CD4-positive, alpha-beta T cell (primary cell): ENCODE data around the gene AGK. TPM values are rescaled to one million over a fixed set of nuclear protein-coding genes. Genes with fewer than 3 reads are reported as not detected.

Experiments used
- ATAC-seq: fragments of 200-7000 bp; cut with Tn5 transposase; one replicate; pipeline ENCODE4 v1.10.0; 2022; ENCODE audit warnings: mild to moderate bottlenecking; ENCODE audit not compliant: poor library complexity
- CTCF ChIA-PET: fragments of 350-600 bp; sonication (Branson Sonifier 250); formaldehyde crosslinking; loops from one replicate; lab custom pipeline; 2021; ENCODE audit warnings: antibody characterized with exemption, inconsistent platforms; lab: Charles Lee
- POLR2A ChIA-PET: fragments of 350-600 bp; sonication (Branson Sonifier 250); formaldehyde crosslinking; loops from one replicate; lab custom pipeline; 2021; ENCODE audit warnings: antibody characterized with exemption, inconsistent platforms; lab: Charles Lee
- DNase-seq, 14 experiments: peaks; one replicate each; pipeline ENCODE4 v3.0.0-alpha.2; 2013 to 2020; ENCODE audit warnings: mixed read lengths in 2 of 14
- H3K27ac ChIP-seq, 2 donors: one replicate each; pipeline versions ENCODE4 v1.5.1 to v1.7.0; 2013; ENCODE audit warnings: low read length in 2 of 2, low read depth in 1 of 2, mild to moderate bottlenecking in 1 of 2
- H3K27me3 ChIP-seq, 2 experiments: 1 replicate in 1 of 2; 2 replicates in 1 of 2; pipeline versions ENCODE4 v1.6.1 to v1.7.0; 2013; ENCODE audit warnings: low read length in 2 of 2, control low read depth in 1 of 2, mild to moderate bottlenecking in 1 of 2, moderate library complexity in 1 of 2; ENCODE audit not compliant: insufficient read depth in 2 of 2, control insufficient read depth in 1 of 2
- H3K36me3 ChIP-seq: one replicate; pipeline ENCODE4 v1.6.1; 2013; ENCODE audit warnings: low read length, control low read depth; ENCODE audit not compliant: insufficient read depth
- H3K4me1 ChIP-seq: one replicate; pipeline ENCODE4 v1.6.1; 2013; ENCODE audit warnings: low read length, control low read depth; ENCODE audit not compliant: insufficient read depth
- H3K4me3 ChIP-seq: one replicate; pipeline ENCODE4 v1.5.1; 2013; ENCODE audit warnings: mild to moderate bottlenecking, low read length, moderate library complexity
- H3K9me3 ChIP-seq, 2 experiments: 1 replicate in 1 of 2; 2 replicates in 1 of 2; pipeline versions ENCODE4 v1.6.1 to v1.7.0; 2013; ENCODE audit warnings: low read length in 2 of 2, mild to moderate bottlenecking in 2 of 2, control low read depth in 1 of 2, moderate library complexity in 1 of 2; ENCODE audit not compliant: control insufficient read depth in 1 of 2, insufficient read depth in 1 of 2
- H3K27ac Mint-ChIP-seq: one replicate; pipeline ENCODE4 v1.8.0; 2020; ENCODE audit warnings: mixed read lengths
- H3K27me3 Mint-ChIP-seq: one replicate; pipeline ENCODE4 v1.8.0; 2021; ENCODE audit warnings: mixed read lengths
- H3K36me3 Mint-ChIP-seq: one replicate; pipeline ENCODE4 v1.8.0; 2021; ENCODE audit warnings: low read depth, mixed read lengths
- H3K4me1 Mint-ChIP-seq: one replicate; pipeline ENCODE4 v1.8.0; 2021; ENCODE audit warnings: low read depth, mixed read lengths
- H3K4me3 Mint-ChIP-seq: one replicate; pipeline ENCODE4 v1.8.0; 2020; ENCODE audit warnings: mild to moderate bottlenecking, mixed read lengths
- H3K9me3 Mint-ChIP-seq: one replicate; pipeline ENCODE4 v1.8.0; 2020; ENCODE audit warnings: mixed read lengths
- CTCF ChIP-seq: fragments of 200-600 bp; IDR thresholded peaks from one replicate; pipeline ENCODE4 v1.8.0; 2022; ENCODE audit warnings: antibody characterized with exemption, mild to moderate bottlenecking
- intact Hi-C, 2 experiments: fragments of 100-400 bp; cut with DNase I in 1 of 2; cut with micrococcal nuclease in 1 of 2; formaldehyde crosslinking; loops; one replicate each; pipeline versions ENCODE4 v1.15.1 to v1.9.0; 2023 to 2025; cut with DNase I, micrococcal nuclease
- total RNA-seq, 174 experiments: library from RNA in 2 of 174; stranded (reverse) in 2 of 174; gene quantifications; one replicate each; pipeline ENCODE4 v1.2.3 and lab custom pipeline; 2021 to 2026

AGK gene
- total RNA-seq, 2 experiments from 2014 or later = 18.9 to 20.5 TPM

- no peak for DNase-seq
- Histone ChIP-seq H3K36me3 (peaks cover 15% of the 10 kb centered on the region), H3K9me3 (no peaks in the 10 kb centered on the region), H3K4me1 (no peaks in the 10 kb centered on the region), H3K27me3 (no peaks in the 10 kb centered on the region), H3K27ac (no peak overlapping the region), H3K4me3 (no peak overlapping the region)
- Mint-ChIP-seq H3K9me3 (no peaks in the 10 kb centered on the region), H3K27ac (no peak overlapping the region), H3K27me3 (no peaks in the 10 kb centered on the region), H3K36me3 (peaks cover 32% of the 10 kb centered on the region), H3K4me1 (peaks cover 71% of the 10 kb centered on the region), H3K4me3 (no peak overlapping the region)
- intact Hi-C loops = no loop called here
- no peak for TF ChIP-seq CTCF
- POLR2A ChIA-PET = interaction anchor here (1.9 kb wide), 1 partner anchor 10 kb away, joined by 5 read pairs; the partner anchor contains the start of gene DENND11
- CTCF ChIA-PET = no interaction called here
- no peak for ATAC-seq
These were observed 140.3 kb downstream of the AGK start for GRCh38 chr7:141691540-141691939.

DNA sequence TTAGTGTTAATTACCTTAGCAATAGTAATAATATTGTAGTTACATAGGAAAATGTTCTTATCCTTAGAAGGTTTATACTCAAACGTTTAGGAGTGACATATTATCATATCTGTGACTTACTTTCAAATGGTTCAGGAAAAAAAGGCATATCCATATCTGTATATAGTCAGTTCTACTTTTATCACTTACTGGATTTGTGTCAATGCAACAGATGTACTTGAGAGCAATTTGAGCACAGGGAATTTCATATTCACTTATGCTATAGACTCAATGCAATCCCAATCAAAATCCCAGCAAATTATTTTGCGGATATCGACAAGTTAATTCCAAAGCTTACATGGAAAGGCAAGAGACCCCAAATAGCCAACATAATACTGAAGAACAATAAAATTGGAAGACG is 140.8 kb downstream of the AGK start:
- H3K4me1 Mint-ChIP-seq = peaks cover 71% of the 10 kb centered on the region
- ChIA-PET CTCF (no interaction called here), POLR2A (interaction anchor here (1.0 to 1.9 kb wide), 2 partner anchors 9 kb away, joined by 3 to 5 read pairs; partner anchors contain the start of gene DENND11)

GRCh38 chr7:141693082-141693481 is 141.9 kb downstream of the AGK start:
- H3K27me3 Mint-ChIP-seq = no peaks in the 10 kb centered on the region
- H3K27ac Mint-ChIP-seq = no peak overlapping the region
- CTCF ChIA-PET = interaction anchor here (1.7 kb wide), 1 partner anchor 45 kb away, joined by 5 read pairs; the partner anchor contains the start of gene SSBP1
- Histone ChIP-seq H3K36me3 (peaks cover 13% of the 10 kb centered on the region), H3K9me3 (no peaks in the 10 kb centered on the region), H3K27me3 (no peaks in the 10 kb centered on the region), H3K4me1 (peaks cover 9% of the 10 kb centered on the region), H3K4me3 (no peak overlapping the region), H3K27ac (no peak overlapping the region)
- no peak for DNase-seq
- no peaks in the 10 kb centered on the region for H3K9me3 Mint-ChIP-seq
- no peak overlapping the region for H3K4me3 Mint-ChIP-seq
- POLR2A ChIA-PET = interaction anchor here (1.0 to 1.4 kb wide), 2 partner anchors 8 to 9 kb away, joined by 3 read pairs; no protein-coding TSS in a partner anchor
- H3K4me1 Mint-ChIP-seq = peaks cover 78% of the 10 kb centered on the region
- no peak for TF ChIP-seq CTCF
- intact Hi-C loops = no loop called here
- ATAC-seq = no peak
- H3K36me3 Mint-ChIP-seq = peaks cover 22% of the 10 kb centered on the region

More for the DNA sequence above, 140.8 kb downstream of the AGK start:
- Histone ChIP-seq H3K4me3 (no peak overlapping the region), H3K27me3 (no peaks in the 10 kb centered on the region), H3K36me3 (peaks cover 13% of the 10 kb centered on the region), H3K4me1 (peaks cover 3% of the 10 kb centered on the region), H3K27ac (no peak overlapping the region), H3K9me3 (no peaks in the 10 kb centered on the region)
- Mint-ChIP-seq H3K27ac (no peak overlapping the region), H3K9me3 (no peaks in the 10 kb centered on the region), H3K27me3 (no peaks in the 10 kb centered on the region), H3K36me3 (peaks cover 28% of the 10 kb centered on the region), H3K4me3 (no peak overlapping the region)
- no peak for TF ChIP-seq CTCF
- DNase-seq = no peak
- ATAC-seq = no peak
- intact Hi-C loops = no loop called here
